ENCODE data around the gene PTPRCAP.
"Not testable (repeated sequence)": the region's sequence is repeated elsewhere in the genome, so short reads cannot be mapped to it uniquely, and the experiment has no call there.

PTPRCAP gene

GRCh38 chr11:67437082-67437808, at the start of gene PTPRCAP:
TSS of gene PTPRCAP (minus strand) at chr11:67437682. CDS start at chr11:67437619, 63 bp downstream.
- FAIRE-seq (no peak), DNase-seq (ENCODE audit: low spot score) (no peak)

DNA sequence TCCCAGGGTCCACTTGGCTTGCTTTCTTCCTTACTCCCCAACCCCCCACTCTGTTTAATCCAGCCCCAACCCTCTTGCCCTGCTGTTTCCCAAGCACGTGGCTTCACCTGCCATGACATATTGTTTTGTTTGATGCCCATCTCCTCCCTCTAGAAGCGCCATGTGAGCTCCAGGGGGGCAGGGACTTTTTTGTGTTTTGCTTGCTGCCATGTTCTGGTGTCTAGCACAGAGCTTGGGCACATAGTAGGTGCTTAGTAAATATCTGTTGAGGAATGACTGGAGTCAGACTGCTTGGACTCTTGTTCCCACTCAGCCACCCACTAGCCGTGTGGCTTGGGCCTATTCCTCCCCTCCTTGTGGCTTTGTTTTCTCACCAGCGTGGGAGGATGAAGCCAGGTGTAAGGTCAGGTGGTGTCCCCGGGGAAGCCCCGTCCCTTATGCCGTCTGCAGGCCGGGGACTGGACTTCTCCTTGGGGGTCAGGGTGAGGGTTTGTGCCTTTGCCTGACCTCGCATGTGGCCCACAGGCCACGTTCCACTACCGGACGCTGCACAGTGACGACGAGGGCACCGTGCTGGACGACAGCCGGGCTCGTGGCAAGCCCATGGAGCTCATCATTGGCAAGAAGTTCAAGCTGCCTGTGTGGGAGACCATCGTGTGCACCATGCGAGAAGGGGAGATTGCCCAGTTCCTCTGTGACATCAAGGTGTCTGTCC, 49.2 kb upstream of the PTPRCAP start:
- FAIRE-seq, result no peak
- no peak for DNase-seq (ENCODE audit: low spot score)

DNA sequence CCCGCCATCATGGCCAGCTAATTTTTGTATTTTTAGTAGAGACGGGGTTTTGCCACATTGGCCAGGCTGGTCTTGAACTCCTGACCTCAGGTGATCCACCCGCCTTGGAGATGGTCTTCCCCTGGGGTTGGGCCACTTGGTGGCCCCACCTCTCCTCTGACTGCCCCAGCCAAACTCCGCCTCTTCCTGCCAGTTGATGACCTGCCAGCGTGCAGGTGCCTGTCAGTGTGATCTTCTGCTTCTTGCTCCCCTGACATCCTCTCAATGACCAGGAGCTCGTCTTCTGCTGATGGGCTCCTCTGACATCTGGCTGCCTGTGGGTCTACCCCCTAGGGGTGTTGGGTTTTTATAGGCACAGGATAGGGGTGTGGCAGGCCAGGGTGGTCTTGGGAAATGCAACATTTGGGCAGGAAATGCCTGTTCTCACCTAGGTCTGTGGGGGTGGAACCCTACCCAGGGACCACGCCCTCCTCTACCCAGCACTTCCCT, 48.4 kb upstream of the PTPRCAP start:
- not testable (repeated sequence) for DNase-seq (ENCODE audit: low spot score); FAIRE-seq

DNA sequence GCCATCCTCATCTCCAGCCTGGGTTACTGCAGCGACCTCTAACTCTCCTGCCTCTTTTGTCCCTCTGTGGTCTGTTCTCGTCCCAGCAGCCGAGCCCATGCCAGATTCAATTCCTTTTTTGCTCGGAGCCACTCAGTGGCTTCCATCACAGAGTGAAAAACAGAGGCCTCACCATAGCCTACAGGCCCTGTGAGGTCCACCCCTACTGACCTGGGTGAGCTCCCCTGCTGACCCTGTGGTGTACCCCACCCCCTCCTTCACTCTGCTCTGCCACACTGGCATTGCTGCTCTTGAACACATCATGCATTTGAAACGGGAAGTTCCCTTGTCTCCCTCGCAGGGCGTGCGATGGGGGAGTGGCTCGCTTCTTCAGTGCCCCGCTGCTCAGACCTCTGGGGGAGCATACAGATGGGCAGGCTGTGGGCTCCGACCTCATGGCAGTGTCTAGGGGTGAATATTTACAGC, 47.4 kb upstream of the PTPRCAP start:
- FAIRE-seq, result no peak
- DNase-seq (ENCODE audit: low spot score), result no peak

- FAIRE-seq (no peak), DNase-seq (ENCODE audit: low spot score) (no peak)
Observed at GRCh38 chr11:67483831-67484665, 46.6 kb upstream of the PTPRCAP start.

DNA sequence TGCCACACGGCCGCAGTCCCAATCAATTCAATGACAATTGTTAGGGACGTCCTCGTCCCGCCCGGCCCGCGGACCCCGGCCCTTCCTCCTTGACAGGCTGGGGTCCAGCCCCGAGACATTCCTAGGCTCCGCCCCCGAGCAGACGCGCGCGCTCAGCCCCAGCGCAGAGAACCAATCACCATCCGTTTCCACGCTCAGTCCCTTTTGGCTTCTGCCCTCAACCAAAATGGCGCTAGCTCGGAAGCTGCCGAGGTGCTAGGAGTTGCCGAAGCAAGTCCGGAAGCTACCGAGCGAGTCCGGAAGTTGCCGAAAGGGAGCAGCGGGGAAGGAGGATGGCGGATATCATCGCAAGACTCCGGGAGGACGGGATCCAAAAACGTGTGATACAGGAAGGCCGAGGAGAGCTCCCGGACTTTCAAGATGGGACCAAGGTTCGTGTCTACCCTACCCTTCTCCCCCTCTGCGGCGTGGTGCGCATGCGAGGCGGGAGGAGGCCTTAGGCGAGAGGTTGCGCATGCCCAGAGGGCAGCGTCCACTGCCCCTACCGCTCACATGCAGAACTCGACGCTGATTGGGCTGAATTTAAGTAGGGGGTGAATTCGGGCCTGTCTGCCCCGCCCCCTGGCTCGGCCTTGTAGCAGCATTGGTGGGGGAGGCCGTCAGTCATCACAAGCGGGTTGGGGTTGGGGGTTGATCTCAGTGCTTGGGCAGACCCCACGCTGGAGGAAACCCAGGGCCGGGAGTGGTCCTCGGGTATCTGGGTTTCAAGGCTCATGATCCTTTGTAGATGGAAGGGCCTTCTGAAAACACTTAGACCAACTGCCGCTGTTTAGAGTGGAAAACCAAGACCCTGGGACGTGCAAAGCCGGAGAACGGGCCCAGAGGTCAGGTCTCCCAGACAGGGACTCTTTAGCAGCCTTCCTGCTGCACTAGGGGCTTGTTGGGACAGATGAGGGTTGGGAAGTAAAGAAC, 45.6 kb upstream of the PTPRCAP start, which contains the start of gene AIP:
Gene AIP (plus strand): TSS at position 200 of the 972 bp plus-strand sequence. CDS start 133 bp downstream, at position 333.
- FAIRE-seq, result peak; percentile 69

DNA sequence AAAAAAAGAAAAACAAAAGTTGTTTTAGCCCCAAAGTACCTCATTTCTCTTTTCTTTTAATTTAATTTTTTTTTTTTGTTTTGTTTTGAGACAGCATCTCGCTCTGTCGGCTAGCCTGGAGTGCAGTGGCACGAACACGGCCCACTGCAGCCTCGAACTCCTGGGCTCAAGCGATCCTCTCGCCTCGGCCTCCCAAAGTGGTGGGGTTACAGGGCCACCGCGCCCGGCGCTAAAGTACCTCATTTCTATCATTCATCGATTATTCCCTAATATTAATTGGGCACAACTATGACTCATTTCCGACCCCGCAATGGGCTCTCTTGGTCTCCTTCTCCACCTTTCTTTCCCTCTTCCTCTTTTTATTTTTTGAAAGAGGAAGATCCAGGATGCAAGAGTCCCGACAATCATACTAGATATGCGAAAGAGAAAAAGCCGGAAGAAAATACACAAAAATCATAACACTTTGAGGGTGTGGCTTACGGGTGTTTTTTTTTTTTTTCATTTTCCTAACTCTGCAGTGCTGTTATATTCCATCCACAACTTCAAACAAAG, 44.9 kb upstream of the PTPRCAP start:
- DNase-seq (ENCODE audit: low spot score), result no peak
- no peak for FAIRE-seq

More for the DNA sequence above, 45.6 kb upstream of the PTPRCAP start, which contains the start of gene AIP:
- peak; percentile 90 for DNase-seq (ENCODE audit: low spot score)

DNA sequence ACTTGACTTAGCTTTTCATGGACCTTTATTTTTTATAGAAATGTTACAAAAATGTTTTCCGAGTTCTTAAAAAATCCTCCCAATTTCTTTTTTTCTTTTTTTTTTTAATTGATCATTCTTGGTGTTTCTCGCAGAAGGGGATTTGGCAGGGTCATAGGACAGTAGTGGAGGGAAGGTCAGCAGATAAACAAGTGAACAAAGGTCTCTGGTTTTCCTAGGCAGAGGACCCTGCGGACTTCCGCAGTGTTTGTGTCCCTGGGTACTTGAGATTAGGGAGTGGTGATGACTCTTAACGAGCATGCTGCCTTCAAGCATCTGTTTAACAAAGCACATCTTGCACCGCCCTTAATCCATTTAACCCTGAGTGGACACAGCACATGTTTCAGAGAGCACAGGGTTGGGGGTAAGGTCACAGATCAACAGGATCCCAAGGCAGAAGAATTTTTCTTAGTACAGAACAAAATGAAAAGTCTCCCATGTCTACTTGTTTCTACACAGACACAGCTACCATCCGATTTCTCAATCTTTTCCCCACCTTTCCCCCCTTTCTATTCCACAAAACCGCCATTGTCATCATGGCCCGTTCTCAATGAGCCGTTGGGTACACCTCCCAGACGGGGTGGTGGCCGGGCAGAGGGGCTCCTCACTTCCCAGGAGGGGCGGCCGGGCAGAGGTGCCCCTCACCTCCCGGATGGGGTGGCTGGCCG, 40.0 kb upstream of the PTPRCAP start:
- not testable (repeated sequence) for FAIRE-seq; DNase-seq (ENCODE audit: low spot score)

DNA sequence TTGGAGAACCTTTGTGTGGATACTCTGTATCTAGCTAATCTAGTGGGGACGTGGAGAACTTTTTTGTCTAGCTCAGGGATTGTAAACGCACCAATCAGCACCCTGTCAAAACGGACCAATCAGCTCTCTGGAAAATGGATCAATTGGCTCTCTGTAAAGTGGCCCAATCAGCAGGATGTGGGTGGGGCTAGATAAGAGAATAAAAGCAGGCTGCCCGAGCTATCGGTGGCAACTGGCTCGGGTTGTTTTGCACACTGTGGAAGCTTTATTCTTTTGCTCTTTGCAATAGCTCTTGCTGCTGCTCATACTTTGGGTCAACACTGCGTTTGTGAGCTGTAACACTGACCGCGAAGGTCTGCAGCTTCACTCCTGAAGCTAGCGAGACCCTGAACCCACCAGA, 39.2 kb upstream of the PTPRCAP start:
- DNase-seq (ENCODE audit: low spot score); FAIRE-seq: not testable (repeated sequence)

DNA sequence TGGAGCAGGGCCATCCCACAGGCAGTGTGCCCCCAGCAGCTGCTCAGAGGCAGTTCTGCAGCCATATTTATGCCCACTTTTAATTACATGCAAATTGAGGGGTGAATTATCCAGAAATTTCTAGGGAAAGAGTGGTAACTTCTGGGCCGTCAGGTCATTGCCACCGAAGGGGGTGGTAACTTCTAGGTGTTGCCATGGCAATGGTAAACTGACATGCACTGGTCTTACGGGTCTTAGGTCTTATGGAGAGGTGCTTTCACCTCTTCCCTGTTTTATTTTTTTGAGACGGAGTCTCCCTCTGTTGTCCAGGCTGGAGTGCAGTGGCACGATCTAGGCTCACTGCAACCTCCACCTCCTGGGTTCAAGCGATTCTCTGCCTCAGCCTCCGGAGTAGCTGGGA, 35.4 kb upstream of the PTPRCAP start:
- FAIRE-seq, result no peak
- no peak for DNase-seq (ENCODE audit: low spot score)

DNA sequence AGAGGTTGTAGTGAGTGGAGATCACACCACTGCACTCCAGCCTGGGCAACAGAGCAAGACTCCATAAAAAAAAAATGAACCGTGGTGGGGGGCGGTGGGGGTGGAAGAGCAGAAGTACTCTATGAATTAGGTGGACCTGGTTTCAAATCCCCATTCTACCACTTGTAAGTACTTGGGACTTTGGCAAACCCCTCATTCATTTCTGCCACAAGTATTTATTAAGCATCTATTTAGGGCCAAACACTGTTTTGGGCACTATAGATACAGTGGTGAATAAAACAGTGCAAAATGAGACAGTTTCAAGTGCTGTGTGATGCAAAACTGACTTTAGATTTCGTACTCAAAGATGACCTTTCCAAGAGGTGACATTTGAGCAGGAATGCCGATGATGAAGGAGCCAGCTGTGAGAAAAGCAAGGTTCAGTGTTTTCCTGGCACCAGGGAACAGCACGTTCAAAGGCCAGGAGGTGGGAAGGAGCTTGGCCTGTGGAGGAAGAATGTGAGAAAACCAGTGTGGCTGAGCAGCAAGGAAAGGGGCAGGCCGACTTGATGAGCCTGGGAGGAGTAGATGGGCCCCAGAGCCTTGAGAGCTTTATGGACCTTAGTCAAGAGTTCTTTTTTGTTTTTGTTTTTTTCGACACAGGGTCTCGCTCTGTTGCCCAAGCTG, 33.0 kb upstream of the PTPRCAP start:
- no peak for DNase-seq (ENCODE audit: low spot score)
- FAIRE-seq, result no peak

DNA sequence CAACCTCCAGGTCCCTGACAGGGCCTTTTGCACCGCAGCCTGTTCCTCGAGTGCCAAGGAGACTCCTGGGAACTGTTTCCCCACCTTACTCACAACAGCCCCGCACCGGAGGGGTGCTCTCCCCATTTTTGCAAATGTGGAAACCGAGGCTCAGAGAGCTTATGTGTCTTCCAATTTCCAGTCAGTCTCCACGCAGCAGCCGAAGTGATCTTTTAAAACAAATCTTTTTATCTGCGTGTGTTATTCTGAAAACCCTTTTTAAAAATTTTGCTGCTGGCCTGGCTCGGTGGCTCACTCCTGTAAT, 32.0 kb upstream of the PTPRCAP start:
- DNase-seq (ENCODE audit: low spot score) (no peak), FAIRE-seq (no peak)

GRCh38 chr11:67468759-67469507, 31.5 kb upstream of the PTPRCAP start, which contains the start of gene TMEM134:
TSS of gene TMEM134 (minus strand) at chr11:67469251. CDS start at chr11:67469192, 59 bp downstream.
- peak; percentile 76 for DNase-seq (ENCODE audit: low spot score)
- no peak for FAIRE-seq

DNA sequence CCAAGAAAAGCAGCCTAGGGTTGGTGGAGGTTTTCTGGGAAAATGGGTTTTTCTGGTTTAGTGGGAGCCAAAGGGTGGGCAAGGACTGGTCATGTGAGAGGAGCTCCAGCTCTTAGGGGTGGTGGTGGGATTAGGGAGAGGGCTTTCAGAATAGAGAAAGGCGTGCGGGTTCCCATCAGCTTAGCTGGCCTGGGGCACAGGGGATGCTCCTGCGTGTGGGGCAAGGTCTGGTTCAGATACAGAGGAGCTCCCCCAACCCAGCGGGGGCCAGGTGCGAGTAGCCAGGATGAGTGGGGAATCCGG, 30.9 kb upstream of the PTPRCAP start:
- DNase-seq (ENCODE audit: low spot score), result no peak
- FAIRE-seq, result no peak

- FAIRE-seq (no peak), DNase-seq (ENCODE audit: low spot score) (no peak)
Observed at GRCh38 chr11:67468056-67468455, 30.6 kb upstream of the PTPRCAP start.

DNA sequence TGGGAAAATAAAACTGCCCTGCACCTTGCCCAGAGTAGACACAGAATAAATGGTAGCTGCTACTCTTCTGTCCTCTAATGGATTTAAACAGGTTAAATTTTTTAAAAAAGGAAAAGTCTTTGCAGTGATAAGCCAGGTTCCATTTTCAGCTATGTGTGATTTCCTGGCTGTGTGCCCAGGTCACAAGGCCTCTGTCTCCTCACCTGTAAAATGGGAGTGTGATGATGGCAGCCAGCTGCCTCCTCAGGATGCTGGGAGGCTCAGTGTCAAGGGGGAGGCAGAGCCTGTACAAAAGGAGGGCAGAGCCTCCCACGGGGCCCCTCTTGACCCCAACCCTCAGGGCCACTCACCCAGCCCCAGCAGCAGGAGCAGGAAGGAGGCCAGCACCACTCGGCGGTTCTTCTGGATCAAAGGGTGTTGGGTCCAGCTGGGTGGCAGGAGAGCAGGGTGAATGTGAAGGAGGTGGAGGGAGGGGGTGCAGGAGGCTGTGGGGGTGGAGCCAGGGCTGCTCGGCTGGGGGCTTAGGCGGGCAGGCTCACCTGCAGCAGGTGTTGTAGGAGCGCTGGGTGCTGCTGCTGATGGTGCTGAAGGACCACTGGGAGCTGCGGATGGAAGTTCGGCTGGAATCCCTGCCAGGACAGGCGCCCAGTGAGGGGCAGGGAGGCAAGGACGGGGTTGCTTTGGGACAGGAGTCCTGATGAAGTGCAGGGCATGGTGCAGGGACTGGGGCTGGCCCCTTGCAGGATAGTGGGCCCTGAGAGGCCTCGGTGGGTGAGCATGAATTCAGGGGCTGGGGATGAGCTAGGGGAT, 29.7 kb upstream of the PTPRCAP start:
- FAIRE-seq, result no peak
- no peak for DNase-seq (ENCODE audit: low spot score)

GRCh38 chr11:67466367-67466766, 28.9 kb upstream of the PTPRCAP start:
- FAIRE-seq (no peak), DNase-seq (ENCODE audit: low spot score) (no peak)
